HepG2 (cell line): ENCODE data around the gene PPP1R12C. TPM values are rescaled to one million over a fixed set of nuclear protein-coding genes. Genes with fewer than 3 reads are reported as not detected.

Source experiments
- ATM ChIP-seq: fragments of 450-650 bp; IDR thresholded peaks from 2 replicates; pipeline ENCODE4 v1.7.1; 2017; ENCODE audit warnings: mild to moderate bottlenecking, borderline replicate concordance
- GLMP ChIP-seq: sonication (generic); formaldehyde crosslinking; IDR thresholded peaks from 2 replicates; pipeline ENCODE4 v1.9.0; 2021; ENCODE audit warnings: missing genetic modification reagents, mild to moderate bottlenecking, borderline replicate concordance
- HBP1 ChIP-seq: IDR thresholded peaks from 2 replicates; pipeline ENCODE4 v1.6.1; 2016; ENCODE audit warnings: low read depth, control low read depth
- HMGXB4 ChIP-seq, 2 experiments: sonication (generic) in 1 of 2; formaldehyde crosslinking in 1 of 2; IDR thresholded peaks; 2 replicates each; pipeline versions ENCODE4 v1.4.0 to v1.6.1; 2018 to 2020; ENCODE audit warnings: missing genetic modification reagents in 2 of 2, borderline replicate concordance in 1 of 2, low read depth in 1 of 2, mild to moderate bottlenecking in 1 of 2, missing biosample characterization in 1 of 2
- JDP2 ChIP-seq: sonication (generic); formaldehyde crosslinking; IDR thresholded peaks from 2 replicates; pipeline ENCODE4 v1.8.1; 2022; ENCODE audit warnings: missing genetic modification reagents, borderline replicate concordance
- KLF13 ChIP-seq: sonication (generic); formaldehyde crosslinking; IDR thresholded peaks from 2 replicates; pipeline ENCODE4 v1.4.0; 2020; ENCODE audit warnings: mild to moderate bottlenecking, missing genetic modification reagents
- KLF15 ChIP-seq: sonication (generic); formaldehyde crosslinking; IDR thresholded peaks from 2 replicates; pipeline ENCODE4 v1.8.1; 2023; ENCODE audit warnings: borderline replicate concordance, mild to moderate bottlenecking, inconsistent platforms, missing genetic modification reagents, mixed read lengths
- MED13 ChIP-seq: sonication (generic); formaldehyde crosslinking; IDR thresholded peaks from 2 replicates; pipeline ENCODE4 v1.5.0; 2020; ENCODE audit warnings: missing genetic modification reagents
- MLX ChIP-seq: IDR thresholded peaks from 2 replicates; pipeline ENCODE4 v1.6.1; 2016
- NR2F1 ChIP-seq, 2 experiments: fragments of 450-650 bp in 1 of 2; formaldehyde crosslinking in 1 of 2; IDR thresholded peaks; 2 replicates each; pipeline versions ENCODE4 v1.5.0 to v1.6.1; 2016 to 2020; ENCODE audit warnings: mild to moderate bottlenecking in 1 of 2, missing compliant biosample characterization in 1 of 2, missing genetic modification reagents in 1 of 2, moderate library complexity in 1 of 2
- SNAI1 ChIP-seq: sonication (generic); formaldehyde crosslinking; IDR thresholded peaks from 2 replicates; pipeline ENCODE4 v1.5.0; 2020; ENCODE audit warnings: mild to moderate bottlenecking, missing genetic modification reagents, borderline replicate concordance
- SRSF1 ChIP-seq: fragments of 200-400 bp; formaldehyde crosslinking; optimal IDR thresholded peaks from 2 replicates; pipeline ENCODE3; 2017; ENCODE audit warnings: mild to moderate bottlenecking, low read depth, low read length, moderate library complexity
- TCF12 ChIP-seq, 2 experiments: fragments of 450-650 bp in 1 of 2; sonication (generic) in 1 of 2; formaldehyde crosslinking in 1 of 2; IDR thresholded peaks; 2 replicates each; pipeline versions ENCODE4 v1.6.1 to v1.8.0; 2017 to 2022; ENCODE audit warnings: antibody characterized with exemption in 1 of 2, mild to moderate bottlenecking in 1 of 2, missing genetic modification reagents in 1 of 2, moderate library complexity in 1 of 2
- XBP1 ChIP-seq: sonication (generic); formaldehyde crosslinking; IDR thresholded peaks from 2 replicates; pipeline ENCODE4 v1.5.0; 2020; ENCODE audit warnings: missing genetic modification reagents
- ZNF205 ChIP-seq: IDR thresholded peaks from 2 replicates; pipeline ENCODE4 v1.6.1; 2018; ENCODE audit warnings: missing biosample characterization, missing genetic modification reagents
- ZNF282 ChIP-seq: fragments of 450-650 bp; IDR thresholded peaks from 2 replicates; pipeline ENCODE4 v1.6.1; 2018; ENCODE audit not compliant: partially characterized antibody
- ZNF724P ChIP-seq: sonication (generic); formaldehyde crosslinking; IDR thresholded peaks from 2 replicates; pipeline ENCODE4 v1.8.0; 2022; ENCODE audit warnings: missing genetic modification reagents, borderline replicate concordance
- ZNF770 ChIP-seq: sonication (generic); formaldehyde crosslinking; IDR thresholded peaks from 2 replicates; pipeline ENCODE4 v1.5.0; 2020; ENCODE audit warnings: mild to moderate bottlenecking, missing genetic modification reagents
- ZSCAN21 ChIP-seq: sonication (generic); formaldehyde crosslinking; IDR thresholded peaks from 2 replicates; pipeline ENCODE4 v1.8.0; 2022; ENCODE audit warnings: mild to moderate bottlenecking, missing genetic modification reagents, moderate library complexity, borderline replicate concordance
- polyA plus RNA-seq, 8 experiments: library from polyadenylated mRNA; depleted of rRNA in 3 of 8; stranded (reverse) in 7 of 8; unstranded in 1 of 8; fragments of >200 nt; fragmentation: Illumina TruSeq in 4 of 8; extraction: Trizol in 4 of 8; gene quantifications; 2 replicates each; pipeline versions ENCODE4 v1.2.1 to v1.2.3, GENCODE V29; 2011 to 2016; ENCODE audit warnings: low read depth in 4 of 8, missing spikeins in 1 of 8, mixed read lengths in 1 of 8; ENCODE audit not compliant: insufficient read depth in 1 of 8
- total RNA-seq, 5 experiments: library from RNA; depleted of rRNA; stranded (reverse); fragments of >200 nt; fragmentation: Illumina TruSeq; extraction: Trizol; gene quantifications; 2 replicates each; pipeline ENCODE4 v1.2.3, GENCODE V29; 2016; ENCODE audit warnings: low read depth in 1 of 5

Gene PPP1R12C
- total and polyA plus RNA-seq, 2 of the 13 experiments (the other 11 are each of a cell fraction or from before 2014, with no cell fraction given) = 29.7 to 30.3 TPM

GRCh38 chr19:55062735-55063491, 54.5 kb downstream of the PPP1R12C start, which contains the start of gene RDH13 (continued):
- TF ChIP-seq SRSF1 (no peak), HBP1 (CRISPR knock-in tag) (no peak), GLMP (CRISPR knock-in tag) (no peak), ZNF770 (CRISPR knock-in tag) (no peak), ZNF724P (CRISPR knock-in tag) (no peak), ZNF282 (no peak), MED13 (CRISPR knock-in tag) (no peak), HMGXB4 (CRISPR knock-in tag; IDR thresholded peaks at IDR 0.05; ENCODE audit: borderline replicate concordance in 1 of 2, low read depth in 1 of 2) (peak in 1 of 2 experiments; percentile 78; a peak in 3 of 4 replicates), XBP1 (no peak), SNAI1 (no peak), KLF13 (CRISPR knock-in tag) (no peak), TCF12 (IDR thresholded peaks at IDR 0.05) (no peak), TCF12 (CRISPR knock-in tag; IDR thresholded peaks at IDR 0.05) (no peak), ZSCAN21 (CRISPR knock-in tag) (peak; percentile 50; the same call in 1 of the 2 replicates), ATM (no peak), ZNF205 (no peak), NR2F1 (CRISPR knock-in tag; IDR thresholded peaks at IDR 0.05) (no peak), JDP2 (CRISPR knock-in tag) (no peak), MLX (no peak), KLF15 (no peak)
